Activated CD4-positive, alpha-beta T cell treated with anti-CD3 and anti-CD28 coated beads, Interleukin-2, amount 10 ng/mL, durations not matched to agents 24 days and 14 days (primary cell): ENCODE measurements around the gene CHADL. TPM values are rescaled to one million over a fixed set of nuclear protein-coding genes. Genes with fewer than 3 reads are reported as not detected.

Source experiments
- DNase-seq: peaks from one replicate; pipeline ENCODE4 v3.0.0; 2022
- H3K27ac Mint-ChIP-seq: one replicate; pipeline ENCODE4 v1.8.0; 2022; ENCODE audit warnings: mild to moderate bottlenecking, mixed read lengths
- H3K27me3 Mint-ChIP-seq: one replicate; pipeline ENCODE4 v1.8.0; 2022; ENCODE audit warnings: mixed read lengths
- H3K36me3 Mint-ChIP-seq: one replicate; pipeline ENCODE4 v1.8.0; 2022; ENCODE audit warnings: low read depth, mild to moderate bottlenecking, mixed read lengths
- H3K4me1 Mint-ChIP-seq: one replicate; pipeline ENCODE4 v1.8.0; 2021; ENCODE audit warnings: mixed read lengths
- H3K4me3 Mint-ChIP-seq: one replicate; pipeline ENCODE4 v1.8.0; 2022; ENCODE audit warnings: mild to moderate bottlenecking, moderate library complexity, mixed read lengths
- H3K9me3 Mint-ChIP-seq: one replicate; pipeline ENCODE4 v1.8.0; 2021; ENCODE audit warnings: mixed read lengths
- intact Hi-C: fragments of 100-400 bp; cut with micrococcal nuclease; formaldehyde crosslinking; loops from one replicate; pipeline ENCODE4 v1.15.1; 2023
- total RNA-seq: library from RNA; stranded (reverse); gene quantifications from 2 replicates; pipeline ENCODE4 v1.2.3, GENCODE V29; 2022

The CHADL gene
- total RNA-seq, 1 donor from 2014 or later, result 0.33 TPM

GRCh38 chr22:41248314-41248713 is 7.6 kb upstream of the CHADL start:
- H3K27me3 Mint-ChIP-seq, result no peaks in the 10 kb centered on the region
- no peaks in the 10 kb centered on the region for H3K4me1 Mint-ChIP-seq
- intact Hi-C loops, result no loop called here
- H3K36me3 Mint-ChIP-seq, result peaks cover 54% of the 10 kb centered on the region
- no peaks in the 10 kb centered on the region for H3K9me3 Mint-ChIP-seq
- no peak for DNase-seq
- H3K27ac Mint-ChIP-seq, result no peak overlapping the region
- no peak overlapping the region for H3K4me3 Mint-ChIP-seq

- Mint-ChIP-seq H3K4me3 (no peak overlapping the region), H3K36me3 (peaks cover 49% of the 10 kb centered on the region), H3K4me1 (no peaks in the 10 kb centered on the region), H3K27me3 (no peaks in the 10 kb centered on the region), H3K9me3 (no peaks in the 10 kb centered on the region), H3K27ac (no peak overlapping the region)
- no peak for DNase-seq
- intact Hi-C loops, result no loop called here
These were observed 7.0 kb upstream of the CHADL start for GRCh38 chr22:41247703-41248102.

GRCh38 chr22:41245917-41246499 is 5.3 kb upstream of the CHADL start:
- Mint-ChIP-seq H3K27me3 (no peaks in the 10 kb centered on the region), H3K9me3 (no peaks in the 10 kb centered on the region), H3K4me1 (no peaks in the 10 kb centered on the region), H3K27ac (peak overlapping the region; percentile 48), H3K4me3 (no peak overlapping the region), H3K36me3 (peaks cover 35% of the 10 kb centered on the region)
- intact Hi-C loops, result no loop called here
- DNase-seq, result no peak

- Mint-ChIP-seq H3K27me3 (peaks cover 2% of the 10 kb centered on the region), H3K4me1 (peaks cover 3% of the 10 kb centered on the region), H3K4me3 (no peak overlapping the region), H3K9me3 (no peaks in the 10 kb centered on the region), H3K27ac (no peak overlapping the region), H3K36me3 (peaks cover 19% of the 10 kb centered on the region)
- DNase-seq, result no peak
- intact Hi-C loops, result no loop called here
These were observed 2.6 kb upstream of the CHADL start for GRCh38 chr22:41243361-41243760.

- intact Hi-C loops, result no loop called here
- no peaks in the 10 kb centered on the region for H3K9me3 Mint-ChIP-seq
- no peak overlapping the region for H3K27ac Mint-ChIP-seq
- peaks cover 15% of the 10 kb centered on the region for H3K36me3 Mint-ChIP-seq
- peaks cover 3% of the 10 kb centered on the region for H3K4me1 Mint-ChIP-seq
- peaks cover 2% of the 10 kb centered on the region for H3K27me3 Mint-ChIP-seq
- no peak for DNase-seq
- no peak overlapping the region for H3K4me3 Mint-ChIP-seq
These were observed 1.8 kb upstream of the CHADL start for GRCh38 chr22:41242396-41243117.

- no peak overlapping the region for H3K27ac Mint-ChIP-seq
- peaks cover 2% of the 10 kb centered on the region for H3K27me3 Mint-ChIP-seq
- no peak for DNase-seq
- peaks cover 5% of the 10 kb centered on the region for H3K4me1 Mint-ChIP-seq
- intact Hi-C loops, result no loop called here
- H3K4me3 Mint-ChIP-seq, result no peak overlapping the region
- H3K36me3 Mint-ChIP-seq, result peaks cover 9% of the 10 kb centered on the region
- H3K9me3 Mint-ChIP-seq, result no peaks in the 10 kb centered on the region
These were observed 474 bp upstream of the CHADL start for GRCh38 chr22:41241133-41241676.

- Mint-ChIP-seq H3K4me3 (peak overlapping the region; percentile 77), H3K27ac (no peak overlapping the region), H3K9me3 (no peaks in the 10 kb centered on the region), H3K27me3 (peaks cover 2% of the 10 kb centered on the region), H3K36me3 (no peaks in the 10 kb centered on the region), H3K4me1 (peaks cover 5% of the 10 kb centered on the region)
- DNase-seq, result no peak
- intact Hi-C loops, result no loop called here
These were observed 1.1 kb downstream of the CHADL start for GRCh38 chr22:41239443-41240128.

- no peak for DNase-seq
- H3K4me3 Mint-ChIP-seq, result peak overlapping the region; percentile 77
- H3K27ac Mint-ChIP-seq, result peak overlapping the region; percentile 11
- H3K9me3 Mint-ChIP-seq, result no peaks in the 10 kb centered on the region
- no peaks in the 10 kb centered on the region for H3K36me3 Mint-ChIP-seq
- intact Hi-C loops, result no loop called here
- peaks cover 2% of the 10 kb centered on the region for H3K27me3 Mint-ChIP-seq
- peaks cover 5% of the 10 kb centered on the region for H3K4me1 Mint-ChIP-seq
These were observed 1.9 kb downstream of the CHADL start for GRCh38 chr22:41238570-41239442.

GRCh38 chr22:41237707-41238569 is 2.8 kb downstream of the CHADL start:
- Mint-ChIP-seq H3K27me3 (peaks cover 2% of the 10 kb centered on the region), H3K27ac (no peak overlapping the region), H3K9me3 (no peaks in the 10 kb centered on the region)

GRCh38 chr22:41237036-41237706 is 3.6 kb downstream of the CHADL start:
- H3K4me3 Mint-ChIP-seq, result peak overlapping the region; percentile 76
- H3K27ac Mint-ChIP-seq, result no peak overlapping the region
- no peaks in the 10 kb centered on the region for H3K9me3 Mint-ChIP-seq
- H3K4me1 Mint-ChIP-seq, result peaks cover 5% of the 10 kb centered on the region
- DNase-seq, result no peak
- intact Hi-C loops, result loop anchor here (2.0 kb wide), 1 partner anchor 314 kb away; no protein-coding TSS in a partner anchor
- peaks cover 2% of the 10 kb centered on the region for H3K27me3 Mint-ChIP-seq
- no peaks in the 10 kb centered on the region for H3K36me3 Mint-ChIP-seq

More at GRCh38 chr22:41237707-41238569, 2.8 kb downstream of the CHADL start:
- intact Hi-C loops, result loop anchor here (2.0 kb wide), 1 partner anchor 315 kb away; no protein-coding TSS in a partner anchor
- peaks cover 5% of the 10 kb centered on the region for H3K4me1 Mint-ChIP-seq
- H3K36me3 Mint-ChIP-seq, result no peaks in the 10 kb centered on the region
- H3K4me3 Mint-ChIP-seq, result peak overlapping the region; percentile 76
- DNase-seq, result peak; percentile 95

GRCh38 chr22:41234815-41235695 is 5.7 kb downstream of the CHADL start:
- peaks cover 2% of the 10 kb centered on the region for H3K27me3 Mint-ChIP-seq
- H3K36me3 Mint-ChIP-seq, result peaks cover 10% of the 10 kb centered on the region
- no peaks in the 10 kb centered on the region for H3K9me3 Mint-ChIP-seq
- no peak overlapping the region for H3K27ac Mint-ChIP-seq
- DNase-seq, result no peak
- intact Hi-C loops, result no loop called here
- H3K4me1 Mint-ChIP-seq, result peaks cover 5% of the 10 kb centered on the region
- H3K4me3 Mint-ChIP-seq, result no peak overlapping the region
